GM18498 (cell line): ENCODE results near the gene CAMSAP3.
A peak's percentile ranks its signal among the peaks of the same experiment; 100 is the strongest.

ENCODE experiments used
- ATAC-seq: cut with Tn5 transposase; IDR thresholded peaks from one replicate; pipeline ENCODE4 v1.9.1; 2021; ENCODE audit warnings: mild to moderate bottlenecking, moderate library complexity; ENCODE audit not compliant: unreplicated experiment

The CAMSAP3 gene

GRCh38 chr19:7644550-7644877, 48.9 kb downstream of the CAMSAP3 start:
- ATAC-seq: no peak

GRCh38 chr19:7645163-7645562, 49.5 kb downstream of the CAMSAP3 start:
- no peak for ATAC-seq

GRCh38 chr19:7645656-7646425, 50.2 kb downstream of the CAMSAP3 start:
- ATAC-seq: no peak

GRCh38 chr19:7646426-7646700, 50.7 kb downstream of the CAMSAP3 start:
- ATAC-seq: no peak

- no peak for ATAC-seq
These were observed 51.5 kb downstream of the CAMSAP3 start for GRCh38 chr19:7647156-7647555.

- no peak for ATAC-seq
These were observed 52.8 kb downstream of the CAMSAP3 start for GRCh38 chr19:7648265-7649014.

- ATAC-seq: no peak
These were observed 54.5 kb downstream of the CAMSAP3 start for GRCh38 chr19:7650148-7650547.

- ATAC-seq: peak; percentile 48
These were observed 56.5 kb downstream of the CAMSAP3 start for GRCh38 chr19:7652061-7652641.

- ATAC-seq: no peak
These were observed 58.7 kb downstream of the CAMSAP3 start for GRCh38 chr19:7654401-7654800.

GRCh38 chr19:7655581-7655980, 59.9 kb downstream of the CAMSAP3 start:
- no peak for ATAC-seq

GRCh38 chr19:7657131-7657751, 61.6 kb downstream of the CAMSAP3 start:
- ATAC-seq: no peak

GRCh38 chr19:7658219-7658686, 62.6 kb downstream of the CAMSAP3 start:
- peak; percentile 91 for ATAC-seq

GRCh38 chr19:7661744-7662538, 66.3 kb downstream of the CAMSAP3 start:
- ATAC-seq: no peak

- no peak for ATAC-seq
These were observed 67.0 kb downstream of the CAMSAP3 start for GRCh38 chr19:7662657-7663056.

GRCh38 chr19:7663706-7664105, 68.0 kb downstream of the CAMSAP3 start:
- ATAC-seq: no peak

GRCh38 chr19:7665076-7665475, 69.4 kb downstream of the CAMSAP3 start:
- ATAC-seq: no peak
